NB4 (cell line): Measurements from ENCODE around the gene SLC22A17.
A peak's percentile ranks its signal among the peaks of the same experiment; 100 is the strongest.
"Not testable (repeated sequence)": the region's sequence is repeated elsewhere in the genome, so short reads cannot be mapped to it uniquely, and the experiment has no call there.

Source experiments
- DNase-seq: peaks from one replicate; pipeline ENCODE4 v3.0.0; 2010; ENCODE audit warnings: low read depth
- H3K4me3 ChIP-seq: one replicate; pipeline ENCODE4 v1.5.1; 2011; ENCODE audit warnings: mild to moderate bottlenecking, low read depth, low read length, moderate library complexity
- MYC ChIP-seq: IDR thresholded peaks from 2 replicates; pipeline ENCODE4 v1.6.1; 2011; ENCODE audit warnings: low read depth, low read length
- POLR2A ChIP-seq: IDR thresholded peaks from 2 replicates; pipeline ENCODE4 v1.6.1; 2011; ENCODE audit warnings: mild to moderate bottlenecking; ENCODE audit not compliant: insufficient read length; ENCODE audit errors: extremely low read depth
- TF ChIP-seq, protein P1 (sequence below): IDR thresholded peaks from one replicate; pipeline ENCODE4 v1.5.1; 2012; ENCODE audit warnings: low read depth, low read length
- TF ChIP-seq, protein P2 (sequence below): IDR thresholded peaks from 2 replicates; pipeline ENCODE4 v1.6.1; 2011; ENCODE audit warnings: low read depth, low read length

SLC22A17 gene

DNA sequence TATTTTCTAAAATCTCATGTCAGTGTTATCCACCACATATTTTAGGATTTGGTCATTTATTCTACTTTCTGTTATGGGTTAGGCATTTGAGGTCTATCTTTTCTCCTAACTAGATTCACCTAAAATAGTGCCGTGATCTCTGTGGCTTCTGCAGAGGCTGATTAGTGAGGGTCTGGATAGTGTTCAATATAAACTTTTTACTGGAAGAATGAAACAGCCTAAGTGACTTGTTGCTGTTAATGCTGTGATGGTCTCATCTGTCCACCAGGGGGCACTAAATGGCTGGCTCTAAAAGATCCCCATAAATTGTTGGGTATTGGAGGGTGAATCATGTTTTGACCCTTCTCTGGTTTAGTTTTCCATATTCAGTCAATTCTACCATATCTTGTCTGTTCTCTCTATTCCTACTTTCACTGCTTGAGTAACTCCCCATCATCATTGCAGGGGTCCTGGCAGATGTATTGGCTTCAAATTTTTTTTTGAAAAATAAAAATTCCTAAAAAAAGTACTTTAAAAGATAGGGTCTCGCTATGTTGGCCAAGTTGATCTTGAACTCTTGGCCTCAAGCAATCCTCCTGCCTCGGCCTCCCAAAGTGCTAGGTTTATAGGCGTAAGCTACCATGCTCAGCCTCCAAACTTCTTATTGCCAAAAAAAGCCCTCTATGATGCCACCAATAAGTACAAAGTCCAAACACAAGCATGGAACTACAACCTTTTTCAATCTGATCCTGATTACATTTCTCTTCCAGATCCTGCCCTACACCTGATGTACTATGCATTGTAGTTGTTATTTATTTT lies 24.5 kb downstream of the SLC22A17 start:
- H3K4me3 ChIP-seq = no peak overlapping the region
- peak; percentile 82 for DNase-seq
- TF ChIP-seq, protein P1, sequence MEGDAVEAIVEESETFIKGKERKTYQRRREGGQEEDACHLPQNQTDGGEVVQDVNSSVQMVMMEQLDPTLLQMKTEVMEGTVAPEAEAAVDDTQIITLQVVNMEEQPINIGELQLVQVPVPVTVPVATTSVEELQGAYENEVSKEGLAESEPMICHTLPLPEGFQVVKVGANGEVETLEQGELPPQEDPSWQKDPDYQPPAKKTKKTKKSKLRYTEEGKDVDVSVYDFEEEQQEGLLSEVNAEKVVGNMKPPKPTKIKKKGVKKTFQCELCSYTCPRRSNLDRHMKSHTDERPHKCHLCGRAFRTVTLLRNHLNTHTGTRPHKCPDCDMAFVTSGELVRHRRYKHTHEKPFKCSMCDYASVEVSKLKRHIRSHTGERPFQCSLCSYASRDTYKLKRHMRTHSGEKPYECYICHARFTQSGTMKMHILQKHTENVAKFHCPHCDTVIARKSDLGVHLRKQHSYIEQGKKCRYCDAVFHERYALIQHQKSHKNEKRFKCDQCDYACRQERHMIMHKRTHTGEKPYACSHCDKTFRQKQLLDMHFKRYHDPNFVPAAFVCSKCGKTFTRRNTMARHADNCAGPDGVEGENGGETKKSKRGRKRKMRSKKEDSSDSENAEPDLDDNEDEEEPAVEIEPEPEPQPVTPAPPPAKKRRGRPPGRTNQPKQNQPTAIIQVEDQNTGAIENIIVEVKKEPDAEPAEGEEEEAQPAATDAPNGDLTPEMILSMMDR = peak; percentile 81
- TF ChIP-seq MYC (peak; percentile 26; the same call in 1 of the 2 replicates), POLR2A (no peak)

DNA sequence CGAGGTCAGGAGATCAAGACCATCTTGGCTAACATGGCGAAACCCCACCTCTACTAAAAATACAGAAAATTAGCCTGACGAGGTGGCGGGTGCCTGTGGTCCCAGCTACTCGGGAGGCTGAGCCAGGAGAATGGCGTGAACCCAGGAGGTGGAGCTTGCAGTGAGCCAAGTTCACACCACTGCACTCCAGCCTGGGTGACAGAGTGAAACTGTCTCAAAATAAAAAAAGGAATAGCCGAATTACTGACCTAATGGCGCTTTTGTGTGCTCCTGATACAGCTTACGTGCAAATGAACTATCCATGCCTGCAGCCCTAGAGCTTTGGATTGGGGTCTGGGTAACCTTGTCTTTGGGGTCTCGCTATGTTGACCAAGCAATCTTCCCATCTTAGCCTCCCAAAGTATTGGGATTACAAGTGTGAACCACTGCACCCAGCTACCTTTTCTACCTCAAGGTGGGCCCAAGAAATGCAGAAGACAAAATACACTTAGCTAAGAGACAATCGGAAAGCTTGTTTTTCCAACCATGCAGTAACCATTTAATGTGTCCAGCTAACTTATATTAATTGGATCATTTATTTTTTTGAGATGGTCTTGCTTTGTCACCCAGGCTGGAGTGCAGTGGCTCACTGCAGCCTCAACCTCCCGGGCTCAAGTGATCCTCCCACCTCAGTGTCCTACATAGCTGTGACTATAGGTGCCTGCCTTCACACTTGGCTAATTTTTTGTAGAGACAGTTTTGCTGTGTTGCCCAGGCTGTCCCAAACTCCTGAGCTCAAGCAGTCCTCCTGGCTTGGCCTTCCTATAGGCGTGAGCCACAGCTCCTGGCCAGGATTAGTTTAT lies 26.0 kb downstream of the SLC22A17 start:
- no peak overlapping the region for H3K4me3 ChIP-seq
- TF ChIP-seq, protein P1 = no peak
- TF ChIP-seq POLR2A (no peak), MYC (no peak)
- TF ChIP-seq, protein P2, sequence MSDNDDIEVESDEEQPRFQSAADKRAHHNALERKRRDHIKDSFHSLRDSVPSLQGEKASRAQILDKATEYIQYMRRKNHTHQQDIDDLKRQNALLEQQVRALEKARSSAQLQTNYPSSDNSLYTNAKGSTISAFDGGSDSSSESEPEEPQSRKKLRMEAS = no peak
- no peak for DNase-seq

DNA sequence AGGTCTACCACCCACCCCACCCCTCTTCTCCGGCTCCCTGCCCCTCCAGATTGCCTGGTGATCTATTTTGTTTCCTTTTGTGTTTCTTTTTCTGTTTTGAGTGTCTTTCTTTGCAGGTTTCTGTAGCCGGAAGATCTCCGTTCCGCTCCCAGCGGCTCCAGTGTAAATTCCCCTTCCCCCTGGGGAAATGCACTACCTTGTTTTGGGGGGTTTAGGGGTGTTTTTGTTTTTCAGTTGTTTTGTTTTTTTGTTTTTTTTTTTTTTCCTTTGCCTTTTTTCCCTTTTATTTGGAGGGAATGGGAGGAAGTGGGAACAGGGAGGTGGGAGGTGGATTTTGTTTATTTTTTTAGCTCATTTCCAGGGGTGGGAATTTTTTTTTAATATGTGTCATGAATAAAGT lies 26.9 kb downstream of the SLC22A17 start:
- not testable (repeated sequence) for DNase-seq, H3K4me3 ChIP-seq

DNA sequence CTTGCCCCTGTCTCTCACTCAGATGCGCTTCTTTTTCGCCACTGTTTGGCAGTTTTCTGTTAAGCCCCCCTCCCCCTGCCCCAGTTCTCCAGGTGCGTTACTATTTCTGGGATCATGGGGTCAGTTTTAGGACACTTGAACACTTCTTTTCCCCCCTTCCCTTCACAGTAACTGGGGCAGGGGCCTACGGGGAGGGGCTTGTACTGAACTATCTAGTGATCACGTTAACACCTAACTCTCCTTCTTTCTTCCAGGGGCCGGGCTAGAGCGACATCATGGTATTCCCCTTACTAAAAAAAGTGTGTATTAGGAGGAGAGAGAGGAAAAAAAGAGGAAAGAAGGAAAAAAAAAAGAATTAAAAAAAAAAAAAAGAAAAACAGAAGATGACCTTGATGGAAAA lies 27.7 kb downstream of the SLC22A17 start:
- no peak for TF ChIP-seq POLR2A
- TF ChIP-seq, protein P1 = no peak
- TF ChIP-seq MYC = no peak
- TF ChIP-seq, protein P2 = no peak
- DNase-seq = no peak
- H3K4me3 ChIP-seq = no peak overlapping the region

DNA sequence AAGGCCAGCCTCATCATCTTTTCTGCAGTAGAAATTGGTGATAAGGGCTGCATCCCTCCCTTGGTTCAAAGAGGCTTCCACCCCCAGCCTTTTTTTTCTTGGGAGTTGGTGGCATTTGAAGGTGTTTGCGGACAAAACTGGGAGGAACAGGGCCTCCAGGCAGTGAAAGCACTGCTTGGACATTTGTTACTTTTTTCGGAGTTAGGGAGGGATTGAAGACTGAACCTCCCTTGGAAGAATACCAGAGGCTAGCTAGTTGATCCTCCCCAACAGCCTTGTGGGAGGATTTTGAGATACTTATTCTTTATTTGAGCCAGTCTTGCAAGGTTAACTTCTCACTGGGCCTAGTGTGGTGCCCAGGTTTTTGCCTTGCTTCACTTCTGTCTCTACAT lies 28.2 kb downstream of the SLC22A17 start:
- H3K4me3 ChIP-seq = no peak overlapping the region
- TF ChIP-seq, protein P1 = no peak
- TF ChIP-seq, protein P2 = no peak
- TF ChIP-seq POLR2A (no peak), MYC (no peak)
- no peak for DNase-seq

DNA sequence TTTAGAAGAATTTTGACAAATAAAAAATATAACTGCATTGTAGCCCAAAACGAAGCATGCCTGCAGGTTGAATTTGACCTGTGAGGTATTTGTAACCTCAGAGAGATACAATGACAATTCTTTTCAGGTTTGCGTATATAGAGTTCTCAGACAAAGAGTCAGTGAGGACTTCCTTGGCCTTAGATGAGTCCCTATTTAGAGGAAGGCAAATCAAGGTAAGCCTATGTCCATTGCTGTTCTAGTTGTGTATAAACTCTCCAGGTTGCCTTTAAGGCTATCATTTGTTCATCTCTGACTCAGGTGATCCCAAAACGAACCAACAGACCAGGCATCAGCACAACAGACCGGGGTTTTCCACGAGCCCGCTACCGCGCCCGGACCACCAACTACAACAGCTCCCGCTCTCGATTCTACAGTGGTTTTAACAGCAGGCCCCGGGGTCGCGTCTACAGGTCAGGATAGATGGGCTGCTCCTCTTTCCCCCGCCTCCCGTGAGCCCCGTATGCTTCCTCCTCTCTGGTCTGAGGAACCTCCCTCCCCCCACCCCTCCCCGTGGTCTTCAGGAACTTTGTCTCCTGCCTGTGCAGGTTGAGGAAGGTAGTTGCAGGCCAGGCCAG lies 28.7 kb downstream of the SLC22A17 start:
- DNase-seq = no peak
- TF ChIP-seq, protein P1 = no peak
- TF ChIP-seq, protein P2 = no peak
- TF ChIP-seq MYC (no peak), POLR2A (no peak)
- H3K4me3 ChIP-seq = no peak overlapping the region
